ENCODE results near the gene CCDC152.

DNA sequence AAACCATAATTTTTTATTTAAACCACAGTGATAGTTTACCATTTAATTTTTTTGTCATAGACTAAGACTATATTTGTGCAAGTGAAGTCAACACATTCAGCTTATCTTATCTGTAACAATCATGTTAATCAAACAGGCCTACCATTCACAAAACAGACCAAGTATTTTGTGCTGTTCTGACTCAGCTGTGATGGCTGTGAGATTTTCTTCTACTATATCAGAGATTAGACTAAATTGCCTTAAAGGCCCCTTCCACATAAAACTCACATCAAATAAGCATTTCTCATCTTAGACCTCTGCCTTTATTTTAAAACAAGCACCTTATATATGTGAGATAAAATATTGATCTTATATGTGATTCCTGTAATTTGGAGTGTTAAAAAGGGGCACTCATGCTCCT, 13.4 kb downstream of the CCDC152 start:
- TF ChIP-seq ZFX (IDR thresholded peaks at IDR 0.05; ENCODE audit: borderline replicate concordance) = no peak
- TF ChIP-seq, protein P1, sequence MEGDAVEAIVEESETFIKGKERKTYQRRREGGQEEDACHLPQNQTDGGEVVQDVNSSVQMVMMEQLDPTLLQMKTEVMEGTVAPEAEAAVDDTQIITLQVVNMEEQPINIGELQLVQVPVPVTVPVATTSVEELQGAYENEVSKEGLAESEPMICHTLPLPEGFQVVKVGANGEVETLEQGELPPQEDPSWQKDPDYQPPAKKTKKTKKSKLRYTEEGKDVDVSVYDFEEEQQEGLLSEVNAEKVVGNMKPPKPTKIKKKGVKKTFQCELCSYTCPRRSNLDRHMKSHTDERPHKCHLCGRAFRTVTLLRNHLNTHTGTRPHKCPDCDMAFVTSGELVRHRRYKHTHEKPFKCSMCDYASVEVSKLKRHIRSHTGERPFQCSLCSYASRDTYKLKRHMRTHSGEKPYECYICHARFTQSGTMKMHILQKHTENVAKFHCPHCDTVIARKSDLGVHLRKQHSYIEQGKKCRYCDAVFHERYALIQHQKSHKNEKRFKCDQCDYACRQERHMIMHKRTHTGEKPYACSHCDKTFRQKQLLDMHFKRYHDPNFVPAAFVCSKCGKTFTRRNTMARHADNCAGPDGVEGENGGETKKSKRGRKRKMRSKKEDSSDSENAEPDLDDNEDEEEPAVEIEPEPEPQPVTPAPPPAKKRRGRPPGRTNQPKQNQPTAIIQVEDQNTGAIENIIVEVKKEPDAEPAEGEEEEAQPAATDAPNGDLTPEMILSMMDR (IDR thresholded peaks at IDR 0.05) = no peak

Measured in 22Rv1 (cell line).